Stimulated activated CD4-positive, alpha-beta T cell treated with anti-CD3 and anti-CD28 coated beads, Interleukin-15, amount 100 ng/mL, for 48 hours (primary cell): ENCODE data around the gene AFG3L2.
"Not testable (repeated sequence)": the region's sequence is repeated elsewhere in the genome, so short reads cannot be mapped to it uniquely, and the experiment has no call there.

ENCODE experiments used
- DNase-seq, 2 donors: peaks; one replicate each; pipeline ENCODE4 v3.0.0-alpha.2; 2020; ENCODE audit warnings: low read depth in 2 of 2

AFG3L2 gene

DNA sequence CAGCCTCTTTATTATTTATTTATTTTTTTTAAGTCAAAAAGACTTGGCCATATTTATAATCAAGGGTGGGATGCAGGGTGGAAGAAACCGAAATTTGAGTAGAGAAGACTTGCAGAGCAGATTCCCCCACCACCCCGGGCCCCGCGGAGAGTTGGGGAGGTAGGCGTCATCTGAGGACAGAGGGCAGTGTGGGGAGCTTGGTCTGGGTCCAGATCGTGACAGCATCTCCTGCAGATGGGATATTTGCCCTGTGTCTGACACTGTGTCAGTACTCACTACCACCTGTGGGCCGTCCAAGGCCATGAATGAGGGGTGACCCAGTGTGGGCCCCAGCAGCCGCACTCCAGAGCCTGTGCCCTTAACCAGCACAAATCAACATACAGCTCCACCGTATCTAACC lies 20.2 kb upstream of the AFG3L2 start:
- no peak for DNase-seq

- DNase-seq: no peak
Observed at GRCh38 chr18:12394428-12394827, 17.4 kb upstream of the AFG3L2 start.

DNA sequence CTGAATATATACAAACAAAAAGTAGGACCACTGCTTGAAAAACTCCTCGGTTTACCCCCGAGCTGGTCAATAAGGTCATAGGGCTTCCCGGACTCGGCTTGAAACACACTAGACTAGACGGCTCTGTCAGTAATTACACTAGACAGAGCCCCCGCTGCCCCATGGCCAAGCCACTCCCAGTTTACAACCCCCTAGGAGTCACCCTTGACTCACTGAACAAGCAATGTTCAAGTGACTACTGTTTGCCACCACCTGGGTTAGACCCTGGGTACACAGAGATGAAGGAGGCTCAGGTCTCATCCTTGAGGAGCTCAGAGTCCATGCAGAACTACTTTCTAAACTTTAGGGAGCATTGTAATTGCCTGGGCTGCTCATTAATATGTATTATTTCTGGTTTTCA lies 17.0 kb upstream of the AFG3L2 start:
- no peak for DNase-seq

DNA sequence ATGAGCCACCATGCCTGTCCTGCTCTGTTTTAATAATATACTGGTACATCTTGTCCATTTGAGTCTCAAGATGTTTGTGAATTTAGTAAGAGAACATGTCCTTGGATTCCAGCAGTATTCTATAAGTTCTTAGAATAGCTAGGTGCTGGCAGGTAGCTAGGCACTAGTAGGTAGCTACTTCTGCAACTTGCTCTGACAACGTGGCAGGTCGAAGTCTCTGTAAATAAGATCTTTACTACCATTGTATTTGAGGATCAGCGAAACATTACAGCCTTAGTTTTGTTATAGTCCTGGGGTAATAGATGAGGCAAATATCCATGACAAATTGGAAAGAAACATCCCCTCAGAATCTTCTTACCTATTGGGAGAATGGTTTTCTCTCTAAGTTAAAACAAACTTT lies 16.5 kb upstream of the AFG3L2 start:
- no peak for DNase-seq

DNA sequence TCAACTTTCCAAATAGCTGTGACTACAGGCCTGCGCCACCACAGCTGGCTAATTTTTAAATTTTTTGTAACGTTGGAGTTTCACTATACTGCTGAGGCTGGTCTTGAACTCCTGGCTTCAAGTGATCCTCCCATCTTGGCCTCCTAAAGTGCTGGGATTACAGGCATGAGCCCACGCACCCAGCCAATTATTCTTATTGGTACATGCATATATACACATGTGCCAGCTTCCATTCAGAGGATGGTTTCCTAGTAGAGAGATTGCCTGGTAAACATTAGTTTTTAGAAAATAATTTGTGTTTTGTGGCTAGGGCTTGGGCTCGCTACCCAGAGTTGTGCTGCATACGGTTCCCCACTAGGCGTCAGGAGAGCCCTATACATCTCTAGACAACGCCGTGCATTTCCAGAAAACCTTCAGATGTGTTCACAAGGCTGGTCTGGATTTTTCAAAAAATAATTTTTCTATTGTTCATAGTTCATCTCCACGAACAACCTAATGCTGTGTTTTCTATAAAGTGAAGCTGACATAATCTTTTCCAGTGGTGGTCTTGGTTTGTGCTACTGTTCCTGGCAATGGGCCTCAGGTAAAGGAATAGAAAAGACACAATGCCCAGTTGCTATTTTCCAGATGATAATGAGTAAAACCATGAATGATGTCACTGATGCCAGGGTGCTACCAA lies 14.6 kb upstream of the AFG3L2 start:
- DNase-seq: peak in 1 of 2 donors; percentile 42

GRCh38 chr18:12388442-12388841 lies 11.4 kb upstream of the AFG3L2 start:
- DNase-seq: no peak

DNA sequence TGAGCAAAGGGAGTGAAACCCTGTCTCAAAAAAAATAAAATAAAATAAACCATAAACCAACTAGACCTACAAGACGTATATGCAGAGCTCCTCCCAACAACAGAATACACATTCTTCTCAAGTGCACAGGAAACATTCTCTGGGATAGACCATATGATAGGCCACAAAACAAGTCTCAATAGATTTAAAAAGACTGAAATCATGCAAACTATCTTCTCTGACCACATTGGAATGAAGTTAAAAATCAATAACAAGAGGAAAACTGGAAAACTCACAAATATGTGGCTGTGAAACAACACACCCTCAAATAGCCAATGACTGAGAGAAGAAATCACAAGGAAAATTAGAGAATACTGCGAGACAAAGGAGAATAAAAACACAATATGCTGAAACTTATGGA lies 7.2 kb upstream of the AFG3L2 start:
- DNase-seq: no peak

- DNase-seq: not testable (repeated sequence)
Observed at GRCh38 chr18:12383759-12384158, 6.7 kb upstream of the AFG3L2 start.

DNA sequence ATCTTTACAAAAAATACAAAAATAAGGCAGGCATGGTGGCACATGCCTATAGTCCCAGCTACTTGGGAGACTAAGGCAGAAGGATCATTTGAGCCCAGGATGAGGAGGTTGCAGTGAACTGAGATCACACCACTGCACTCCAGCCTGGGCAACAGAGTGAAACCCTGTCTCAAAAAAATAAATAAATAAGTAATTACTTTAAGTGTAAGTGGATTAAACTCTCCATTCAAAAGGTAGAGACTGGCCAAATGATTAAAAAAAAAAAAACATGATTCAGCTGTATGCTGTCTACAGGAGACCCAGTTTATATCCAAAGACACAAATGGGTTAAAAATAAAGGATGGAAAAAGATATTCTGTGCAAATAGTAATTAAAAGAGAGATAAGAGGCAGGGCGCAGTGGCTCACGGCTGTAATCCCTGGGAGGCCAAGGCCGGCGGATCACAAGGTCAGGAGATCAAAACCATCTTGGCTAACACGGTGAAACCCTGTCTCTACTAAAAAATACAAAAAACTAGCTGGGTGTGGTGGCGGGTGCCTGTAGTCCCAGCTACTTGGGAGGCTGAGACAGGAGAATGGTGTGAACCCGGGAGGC lies 5.3 kb upstream of the AFG3L2 start:
- not testable (repeated sequence) for DNase-seq

DNA sequence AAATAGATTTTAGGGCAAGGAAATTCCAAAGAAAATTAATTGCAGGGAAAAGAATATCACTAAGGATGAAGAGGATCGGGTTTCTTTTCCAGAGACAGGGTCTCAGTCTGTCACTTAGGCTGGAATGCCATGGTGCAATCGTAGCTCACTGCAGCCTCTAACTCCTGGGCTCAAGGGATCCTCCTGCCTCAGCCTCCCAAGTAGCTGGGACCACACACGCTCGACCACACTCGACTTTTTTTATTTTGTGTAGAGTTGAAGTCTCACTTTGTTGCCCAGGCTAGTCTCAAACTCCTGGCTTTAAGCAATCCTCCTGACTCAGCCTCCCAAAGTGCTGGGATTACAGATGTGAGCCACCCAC lies 1.2 kb upstream of the AFG3L2 start:
- not testable (repeated sequence) for DNase-seq

GRCh38 chr18:12377556-12378197 lies 650 bp upstream of the AFG3L2 start:
- no peak for DNase-seq

DNA sequence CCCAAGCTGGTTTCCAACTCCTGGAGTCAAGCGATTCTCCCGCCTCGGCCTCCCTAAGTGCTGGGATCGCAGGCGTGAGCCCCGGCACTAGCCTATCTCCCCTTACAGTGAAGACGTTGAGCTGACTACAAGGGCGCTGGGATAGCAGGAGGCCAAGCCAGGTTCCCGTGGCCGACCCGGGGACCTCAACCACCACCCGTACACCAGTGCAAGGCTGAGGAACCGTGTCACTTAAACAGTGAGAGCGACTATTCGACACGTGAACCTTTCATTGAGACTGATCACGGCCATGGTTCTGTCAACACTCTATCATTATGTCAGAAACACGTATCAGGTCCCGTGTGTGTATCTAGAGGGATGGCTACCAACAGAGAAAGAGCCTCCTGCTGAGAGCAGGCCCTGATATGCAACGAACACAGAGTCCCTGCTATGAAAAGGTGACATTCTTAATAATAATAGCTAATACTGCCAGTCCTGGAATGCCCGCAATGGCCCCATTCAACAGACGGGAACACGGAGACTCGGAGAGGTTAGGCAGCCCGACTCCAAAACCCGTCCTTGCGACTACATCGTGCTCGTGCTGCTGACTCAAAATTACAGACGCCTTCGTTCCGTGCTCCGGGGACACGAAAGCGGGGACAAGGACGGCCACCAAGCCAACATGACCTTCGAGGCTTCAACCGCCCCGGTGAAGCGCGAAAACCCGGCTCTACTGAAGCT lies 833 bp downstream of the AFG3L2 start:
- no peak for DNase-seq

DNA sequence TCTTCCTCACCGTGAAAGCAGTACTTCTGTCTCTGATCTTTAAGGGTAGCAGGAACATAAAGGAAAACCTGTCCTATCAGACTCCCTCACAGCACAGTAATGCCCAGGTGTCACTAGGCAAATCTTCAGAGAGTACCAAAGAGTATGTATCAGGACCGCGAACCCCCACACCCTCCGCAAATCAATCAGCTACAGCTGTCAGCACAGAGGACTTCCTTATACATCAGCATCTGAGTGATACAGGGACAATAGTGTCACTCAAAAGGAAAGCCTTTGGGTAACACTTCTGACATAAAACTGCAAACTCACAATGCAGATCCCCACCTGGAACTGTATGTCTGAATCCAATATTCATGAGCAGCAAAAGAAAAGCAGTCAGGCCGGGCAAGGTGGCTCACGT lies 2.6 kb downstream of the AFG3L2 start:
- no peak for DNase-seq

DNA sequence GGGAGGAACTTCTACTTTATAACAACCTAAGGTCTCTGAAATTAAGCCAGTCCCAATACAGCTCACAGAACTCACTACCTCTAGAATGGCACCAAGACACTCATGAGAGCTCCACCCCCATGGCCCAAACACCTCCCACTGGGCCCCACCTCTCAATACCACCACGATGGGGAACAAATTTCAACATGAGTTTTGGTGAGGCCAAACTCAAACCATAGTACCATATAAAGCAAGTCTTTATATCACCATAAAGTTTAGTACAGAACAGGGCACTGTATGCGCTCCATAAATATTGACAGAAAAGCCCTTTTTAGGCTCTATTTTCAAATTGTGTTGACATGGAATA lies 3.3 kb downstream of the AFG3L2 start:
- DNase-seq: no peak

DNA sequence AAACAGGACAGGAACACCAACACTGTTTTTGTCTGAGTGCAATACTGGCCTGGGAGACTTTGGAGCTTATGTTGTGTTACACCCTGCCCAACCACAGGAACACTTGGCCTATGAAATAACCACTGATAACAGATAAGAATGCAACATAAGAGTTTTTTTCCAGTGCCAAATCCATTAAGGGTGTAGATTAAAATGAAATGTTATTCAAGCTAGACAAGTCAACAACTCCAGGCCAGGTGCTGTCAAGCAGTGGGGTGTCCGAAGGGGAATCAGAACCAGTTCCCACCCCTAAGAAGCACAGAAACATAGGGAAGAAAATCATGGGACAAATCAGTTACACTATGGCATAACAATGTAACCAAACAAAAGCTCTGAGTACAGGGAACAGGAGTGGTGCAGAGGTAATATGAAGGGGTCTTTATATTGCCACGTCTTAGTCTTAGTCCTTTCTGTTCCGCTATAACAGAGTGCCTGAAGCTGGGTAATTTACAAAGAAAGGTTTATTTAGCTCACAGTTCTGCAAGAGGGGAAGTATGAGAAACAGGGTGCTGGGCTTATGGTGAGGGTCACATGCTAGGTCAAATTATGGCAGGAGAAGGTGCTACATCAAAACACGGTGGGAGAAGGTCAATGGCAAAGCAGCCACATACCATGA lies 3.8 kb downstream of the AFG3L2 start:
- no peak for DNase-seq

DNA sequence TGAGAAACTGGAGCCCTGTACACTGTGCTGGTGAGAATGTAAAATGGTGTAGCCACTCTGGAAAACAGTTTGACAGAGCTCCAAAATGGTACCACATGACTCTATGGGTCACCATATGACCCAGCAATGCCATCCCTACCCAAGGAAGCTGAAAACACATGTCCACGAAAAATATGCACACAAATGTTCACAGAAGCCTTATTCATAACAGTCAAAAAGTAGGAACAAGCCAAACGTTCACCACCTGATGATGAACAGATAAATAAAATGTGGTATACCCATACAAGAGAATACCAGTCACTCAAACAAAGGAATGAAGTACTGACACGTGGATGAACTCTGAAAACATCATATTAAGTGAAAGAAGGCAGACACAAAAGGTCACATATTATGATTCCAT lies 4.6 kb downstream of the AFG3L2 start:
- no peak for DNase-seq

GRCh38 chr18:12371590-12371989 lies 5.4 kb downstream of the AFG3L2 start:
- DNase-seq: no peak

DNA sequence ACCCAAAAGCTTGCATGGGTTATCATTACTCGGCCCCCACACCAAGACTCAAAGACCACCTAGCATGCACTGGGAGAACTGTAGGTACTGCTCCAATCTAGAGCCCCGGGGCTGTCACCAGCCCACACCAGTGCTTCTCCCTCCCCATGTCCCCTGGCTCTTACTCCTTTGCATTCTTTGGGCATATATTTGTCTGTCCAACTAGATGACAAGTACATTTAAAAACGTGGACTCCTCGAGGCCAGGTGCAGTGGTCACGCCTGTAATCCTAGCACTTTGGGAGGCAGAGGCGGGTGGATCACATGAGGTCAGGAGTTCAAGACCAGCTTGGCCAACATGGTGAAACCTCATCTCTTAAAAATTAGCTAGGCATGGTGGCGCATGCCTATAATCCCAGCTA lies 7.8 kb downstream of the AFG3L2 start:
- DNase-seq: no peak

- DNase-seq: no peak
Observed at GRCh38 chr18:12366784-12367183, 10.2 kb downstream of the AFG3L2 start.

- no peak for DNase-seq
Observed at GRCh38 chr18:12366379-12366778, 10.6 kb downstream of the AFG3L2 start.

DNA sequence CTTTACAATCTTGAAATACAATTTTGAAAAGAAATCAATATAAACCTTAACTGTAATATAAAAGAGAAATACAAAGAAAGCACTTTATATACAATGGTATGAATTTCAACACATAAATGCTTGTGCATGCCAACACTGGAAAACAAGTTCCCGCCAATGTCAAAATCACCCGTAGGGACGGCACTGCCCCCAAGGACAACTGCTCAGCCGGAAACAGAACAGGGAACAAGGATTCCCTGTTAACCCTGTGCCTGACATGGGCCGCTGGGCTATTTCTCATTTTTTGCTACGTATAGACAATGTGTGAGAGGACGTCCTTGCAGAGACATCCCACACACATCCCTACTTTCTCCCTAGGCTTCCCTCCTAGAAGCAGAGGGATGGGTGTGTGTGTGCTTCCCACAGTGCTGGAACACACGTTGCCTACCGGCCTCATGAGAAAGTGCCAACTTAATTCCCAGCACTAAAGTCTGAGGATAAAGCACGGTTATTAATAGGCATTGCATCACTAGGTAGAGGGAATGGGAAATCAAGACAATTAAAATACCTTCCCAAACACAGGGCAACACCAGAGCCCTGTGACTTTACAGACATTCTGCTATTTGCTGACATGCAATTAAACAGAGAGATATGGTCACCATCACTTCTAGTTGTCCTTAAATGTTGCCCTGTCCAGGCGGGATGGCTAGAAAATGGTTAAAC lies 14.4 kb downstream of the AFG3L2 start:
- no peak for DNase-seq
